H1 (cell line): ENCODE results near the gene DIAPH1. TPM values are rescaled to one million over a fixed set of nuclear protein-coding genes. Genes with fewer than 3 reads are reported as not detected.

Source experiments
- ASH2L ChIP-seq: fragments of 200-600, 300-600 bp; sonication (generic); IDR thresholded peaks from one replicate; pipeline ENCODE4 v1.7.1; 2017; ENCODE audit warnings: low read length
- ATF3 ChIP-seq: IDR thresholded peaks from 2 replicates; pipeline ENCODE4 v1.6.1; 2011; ENCODE audit warnings: low read depth, mild to moderate bottlenecking, low read length; ENCODE audit not compliant: insufficient read depth
- CHD7 ChIP-seq: fragments of 300-600 bp; sonication (generic); IDR thresholded peaks from 2 replicates; pipeline ENCODE4 v1.7.1; 2012; ENCODE audit warnings: low read length, moderate library complexity, mild to moderate bottlenecking, inconsistent platforms; ENCODE audit not compliant: insufficient replicate concordance
- polyA plus RNA-seq, 7 experiments: library from polyadenylated mRNA; depleted of rRNA in 3 of 7; stranded (reverse) in 5 of 7; unstranded in 2 of 7; fragments of >200 nt in 5 of 7; fragments of 200-250 nt in 2 of 7; gene quantifications; 1 replicate in 5 of 7; 2 replicates in 1 of 7; 4 replicates in 1 of 7; pipeline versions ENCODE4 v1.2.1 to v1.2.3, GENCODE V29; 2011 to 2013; ENCODE audit warnings: missing spikeins in 2 of 7, mixed read lengths in 2 of 7
- total RNA-seq: library from RNA; stranded (reverse); fragmentation: NEBNext Ultra II Directional; extraction: Animal tissue kit (Norgen Biotek cat#: 25700); gene quantifications from 2 replicates; pipeline ENCODE4 v1.2.1, GENCODE V29; 2021

The DIAPH1 gene
- total and polyA plus RNA-seq, 2 of the 8 experiments (the other 6 are each of a cell fraction or from before 2014, with no cell fraction given) = 61.2 to 114 TPM

- TF ChIP-seq CHD7 (no peak), ASH2L (no peak), ATF3 (no peak)
Measured at GRCh38 chr5:141623186-141623585, 4.4 kb upstream of the DIAPH1 start (continued).
